ENCODE results near the gene EMD.
"Not testable (repeated sequence)": the region's sequence is repeated elsewhere in the genome, so short reads cannot be mapped to it uniquely, and the experiment has no call there.

The EMD gene

GRCh38 chrX:154371017-154371788 lies 7.9 kb upstream of the EMD start:
- peak; percentile 88 for DNase-seq (ENCODE audit: low read depth)

GRCh38 chrX:154371789-154372300 lies 7.2 kb upstream of the EMD start:
- no peak for DNase-seq (ENCODE audit: low read depth)

GRCh38 chrX:154372612-154373022 lies 6.5 kb upstream of the EMD start:
- peak; percentile 41 for DNase-seq (ENCODE audit: low read depth)

- no peak for DNase-seq (ENCODE audit: low read depth)
Observed at GRCh38 chrX:154373340-154374306, 5.5 kb upstream of the EMD start.

- DNase-seq (ENCODE audit: low read depth): no peak
Observed at GRCh38 chrX:154374313-154375155, 4.6 kb upstream of the EMD start, which contains the start of gene FLNA. FLNA (minus strand) TSS chrX:154374634; CDS start chrX:154371245, 3,389 bp downstream.

- no peak for DNase-seq (ENCODE audit: low read depth)
Observed at GRCh38 chrX:154375156-154375504, 4.0 kb upstream of the EMD start.

- no peak for DNase-seq (ENCODE audit: low read depth)
Observed at GRCh38 chrX:154376774-154377173, 2.3 kb upstream of the EMD start.

- peak; percentile 95 for DNase-seq (ENCODE audit: low read depth)
Observed at GRCh38 chrX:154378059-154378798, 866 bp upstream of the EMD start.

- no peak for DNase-seq (ENCODE audit: low read depth)
Observed at GRCh38 chrX:154379569-154379951, 465 bp downstream of the EMD start.

- DNase-seq (ENCODE audit: low read depth): no peak
Observed at GRCh38 chrX:154380153-154380552, 1.1 kb downstream of the EMD start.

GRCh38 chrX:154380787-154381186 lies 1.7 kb downstream of the EMD start:
- DNase-seq (ENCODE audit: low read depth): no peak

- no peak for DNase-seq (ENCODE audit: low read depth)
Observed at GRCh38 chrX:154381271-154381670, 2.2 kb downstream of the EMD start.

GRCh38 chrX:154382483-154383069 lies 3.5 kb downstream of the EMD start:
- no peak for DNase-seq (ENCODE audit: low read depth)

- no peak for DNase-seq (ENCODE audit: low read depth)
Observed at GRCh38 chrX:154383359-154384283, 4.5 kb downstream of the EMD start.

- DNase-seq (ENCODE audit: low read depth): no peak
Observed at GRCh38 chrX:154384284-154384892, 5.3 kb downstream of the EMD start.

GRCh38 chrX:154388094-154388493 lies 9.0 kb downstream of the EMD start:
- not testable (repeated sequence) for DNase-seq (ENCODE audit: low read depth)

- DNase-seq (ENCODE audit: low read depth): not testable (repeated sequence)
Observed at GRCh38 chrX:154388649-154389048, 9.6 kb downstream of the EMD start.

- DNase-seq (ENCODE audit: low read depth): not testable (repeated sequence)
Observed at GRCh38 chrX:154389812-154390747, 11.0 kb downstream of the EMD start.
